ENCODE measurements around the gene SOX10. TPM values are rescaled to one million over a fixed set of nuclear protein-coding genes. Genes with fewer than 3 reads are reported as not detected.

The SOX10 gene
- total RNA-seq, 1 donor from 2014 or later, result not detected

- Mint-ChIP-seq H3K27ac (ENCODE audit: unreplicated experiment) (no peak overlapping the region), H3K4me1 (ENCODE audit: unreplicated experiment) (no peaks in the 10 kb centered on the region), H3K9me3 (ENCODE audit: unreplicated experiment) (no peaks in the 10 kb centered on the region), H3K36me3 (ENCODE audit: unreplicated experiment) (peaks cover 19% of the 10 kb centered on the region), H3K27me3 (ENCODE audit: unreplicated experiment) (no peaks in the 10 kb centered on the region), H3K4me3 (ENCODE audit: unreplicated experiment) (no peak overlapping the region)
- DNase-seq (ENCODE audit: extremely low spot score, unreplicated experiment), result no peak
- no peak for TF ChIP-seq CTCF (IDR thresholded peaks at IDR 0.05)
Measured at GRCh38 chr22:37923927-37924326, 60.4 kb downstream of the SOX10 start.

Small RNA genes within 50 kb of the gene (microRNA-seq; reads per million reads assigned to microRNA genes)
- gene MIR4534 (ENCODE audit: unreplicated experiment) (not detected), gene MIR6820 (ENCODE audit: unreplicated experiment) (not detected)

Other genes starting within 250 kb of the SOX10 start
- gene GCAT, start 176.6 kb downstream of the SOX10 start, total RNA-seq, result 33.4 and 38.0 TPM in 2 replicates
- 0.48 and 0.63 TPM in 2 replicates for gene GALR3, start 161.2 kb downstream of the SOX10 start, total RNA-seq
- 18.1 and 20.4 TPM in 2 replicates for gene ANKRD54, start 140.2 kb downstream of the SOX10 start, total RNA-seq
- 435 and 452 TPM in 2 replicates for gene EIF3L, start 135.1 kb downstream of the SOX10 start, total RNA-seq
- gene MICALL1, start 78.3 kb downstream of the SOX10 start, total RNA-seq, result 51.2 and 56.6 TPM in 2 replicates
- not detected in 2 replicates for gene C22orf23, start 31.0 kb downstream of the SOX10 start, total RNA-seq
- 77.9 and 81.1 TPM in 2 replicates for gene POLR2F, start 30.9 kb downstream of the SOX10 start, total RNA-seq
- 26.2 and 27.9 TPM in 2 replicates for gene PICK1, start 72.8 kb upstream of the SOX10 start, total RNA-seq
- gene SLC16A8, start 99.6 kb upstream of the SOX10 start, total RNA-seq, result not detected in 2 replicates
- 0.39 and 0.48 TPM in 2 replicates for gene BAIAP2L2, start 126.1 kb upstream of the SOX10 start, total RNA-seq
- 41.6 and 48.8 TPM in 2 replicates for gene PLA2G6, start 197.3 kb upstream of the SOX10 start, total RNA-seq
- gene MAFF, start 217.4 kb upstream of the SOX10 start, total RNA-seq, result 9.9 and 17.0 TPM in 2 replicates